WTC11 (cell line): ENCODE results near the gene MDGA2. TPM values are rescaled to one million over a fixed set of nuclear protein-coding genes. Genes with fewer than 3 reads are reported as not detected.

Experiments used
- ATAC-seq: fragments of 200-7000 bp; cut with Tn5 transposase; 2 replicates; pipeline ENCODE4 v1.10.0; 2021; ENCODE audit warnings: mild to moderate bottlenecking, moderate library complexity
- CTCF ChIA-PET: fragments of 300-600 bp; sonication (Branson Sonifier 250); formaldehyde crosslinking; loops from one replicate; lab custom pipeline; 2021; ENCODE audit warnings: antibody characterized with exemption; lab: Charles Lee
- POLR2A ChIA-PET: fragments of 350-600 bp; sonication (Branson Sonifier 250); formaldehyde crosslinking; loops from one replicate; lab custom pipeline; 2021; ENCODE audit warnings: antibody characterized with exemption; lab: Charles Lee
- DNase-seq: peaks from one replicate; pipeline ENCODE4 v3.0.0; 2021; ENCODE audit warnings: low spot score
- H3K27ac Mint-ChIP-seq: 2 replicates; pipeline ENCODE4 v1.8.0; 2021; ENCODE audit warnings: mixed read lengths
- H3K27me3 Mint-ChIP-seq: 2 replicates; pipeline ENCODE4 v1.8.0; 2021; ENCODE audit warnings: low read depth, mild to moderate bottlenecking, moderate library complexity, mixed read lengths
- H3K36me3 Mint-ChIP-seq: 2 replicates; pipeline ENCODE4 v1.8.0; 2021; ENCODE audit warnings: mixed read lengths
- H3K4me1 Mint-ChIP-seq: 2 replicates; pipeline ENCODE4 v1.8.0; 2022; ENCODE audit warnings: mixed read lengths
- H3K4me3 Mint-ChIP-seq: 2 replicates; pipeline ENCODE4 v1.8.0; 2021; ENCODE audit warnings: mild to moderate bottlenecking, moderate library complexity, mixed read lengths
- H3K9me3 Mint-ChIP-seq: 2 replicates; pipeline ENCODE4 v1.8.0; 2021; ENCODE audit warnings: mixed read lengths
- CREM ChIP-seq: sonication (generic); formaldehyde crosslinking; IDR thresholded peaks from 2 replicates; pipeline ENCODE4 v1.8.1; 2022; ENCODE audit warnings: mild to moderate bottlenecking, missing genetic modification reagents, moderate library complexity
- ELF4 ChIP-seq: sonication (generic); formaldehyde crosslinking; IDR thresholded peaks from 2 replicates; pipeline ENCODE4 v1.8.1; 2022; ENCODE audit warnings: low read depth, mild to moderate bottlenecking, moderate library complexity, missing genetic modification reagents
- ERG ChIP-seq: fragments of 250-450 bp; sonication (Bioruptor Pico); IDR thresholded peaks from 2 replicates; pipeline ENCODE4 v1.8.0; 2021; ENCODE audit warnings: mild to moderate bottlenecking
- ESRRA ChIP-seq: sonication (generic); formaldehyde crosslinking; IDR thresholded peaks from 2 replicates; pipeline ENCODE4 v1.8.1; 2022; ENCODE audit warnings: mild to moderate bottlenecking, missing genetic modification reagents, borderline replicate concordance
- FOXJ3 ChIP-seq: sonication (generic); formaldehyde crosslinking; IDR thresholded peaks from 2 replicates; pipeline ENCODE4 v1.9.0; 2021; ENCODE audit warnings: missing genetic modification reagents, mild to moderate bottlenecking, borderline replicate concordance
- FOXP1 ChIP-seq: sonication (generic); formaldehyde crosslinking; IDR thresholded peaks from 2 replicates; pipeline ENCODE4 v1.8.0; 2022; ENCODE audit warnings: missing genetic modification reagents, mild to moderate bottlenecking, moderate library complexity, borderline replicate concordance
- HMGA2 ChIP-seq: fragments of 250-450 bp; sonication (Bioruptor Pico); IDR thresholded peaks from 2 replicates; pipeline ENCODE4 v1.4.0; 2021; ENCODE audit warnings: mild to moderate bottlenecking, moderate library complexity
- MXD4 ChIP-seq: fragments of 250-450 bp; sonication (Bioruptor Pico); IDR thresholded peaks from 2 replicates; pipeline ENCODE4 v1.8.0; 2021; ENCODE audit warnings: mild to moderate bottlenecking, moderate library complexity, borderline replicate concordance
- NFATC4 ChIP-seq: fragments of 250-450 bp; sonication (Bioruptor Pico); IDR thresholded peaks from 2 replicates; pipeline ENCODE4 v1.9.0; 2021; ENCODE audit warnings: mild to moderate bottlenecking
- SMAD4 ChIP-seq: sonication (generic); formaldehyde crosslinking; IDR thresholded peaks from 2 replicates; pipeline ENCODE4 v1.8.0; 2022; ENCODE audit warnings: mild to moderate bottlenecking, missing genetic modification reagents
- TEAD4 ChIP-seq: sonication (generic); formaldehyde crosslinking; IDR thresholded peaks from 2 replicates; pipeline ENCODE4 v1.8.0; 2022; ENCODE audit warnings: mild to moderate bottlenecking, missing genetic modification reagents
- USF2 ChIP-seq: sonication (generic); formaldehyde crosslinking; IDR thresholded peaks from 2 replicates; pipeline ENCODE4 v1.8.1; 2023; ENCODE audit warnings: mild to moderate bottlenecking, missing genetic modification reagents, moderate library complexity
- ZNF263 ChIP-seq: sonication (generic); formaldehyde crosslinking; IDR thresholded peaks from 2 replicates; pipeline ENCODE4 v1.8.1; 2022; ENCODE audit warnings: low read depth, mild to moderate bottlenecking, moderate library complexity, missing genetic modification reagents
- ZNF416 ChIP-seq: fragments of 250-450 bp; sonication (Bioruptor Pico); IDR thresholded peaks from 2 replicates; pipeline ENCODE4 v1.9.0; 2021; ENCODE audit warnings: mild to moderate bottlenecking, inconsistent platforms
- ZNF532 ChIP-seq: fragments of 250-450 bp; sonication (Bioruptor Pico); IDR thresholded peaks from 2 replicates; pipeline ENCODE4 v1.9.0; 2021; ENCODE audit warnings: mild to moderate bottlenecking, borderline replicate concordance
- total RNA-seq: library from RNA; stranded (reverse); gene quantifications from 3 replicates; pipeline ENCODE4 v1.2.3, GENCODE V29; 2021
- TF ChIP-seq, protein P1 (sequence below): sonication (generic); formaldehyde crosslinking; IDR thresholded peaks from 2 replicates; pipeline ENCODE4 v1.8.0; 2023; ENCODE audit warnings: mild to moderate bottlenecking, missing genetic modification reagents
- TF ChIP-seq, protein P2 (sequence below): sonication (generic); formaldehyde crosslinking; IDR thresholded peaks from 2 replicates; pipeline ENCODE4 v1.8.0; 2023; ENCODE audit warnings: missing genetic modification reagents
- TF ChIP-seq, protein P3 (sequence below): sonication (generic); formaldehyde crosslinking; IDR thresholded peaks from 2 replicates; pipeline ENCODE4 v1.8.0; 2022; ENCODE audit warnings: mild to moderate bottlenecking, missing genetic modification reagents
- TF ChIP-seq, protein P4 (sequence below): fragments of 250-450 bp; sonication (Bioruptor Pico); conservative IDR thresholded peaks from 2 replicates; pipeline ENCODE4 v1.9.0; 2021; ENCODE audit warnings: mild to moderate bottlenecking
- TF ChIP-seq, protein P5 (sequence below): sonication (generic); formaldehyde crosslinking; IDR thresholded peaks from 2 replicates; pipeline ENCODE4 v1.8.0; 2022; ENCODE audit warnings: mild to moderate bottlenecking, missing genetic modification reagents

MDGA2 gene
- total RNA-seq, 1 experiment from 2014 or later: 4.9 TPM

DNA sequence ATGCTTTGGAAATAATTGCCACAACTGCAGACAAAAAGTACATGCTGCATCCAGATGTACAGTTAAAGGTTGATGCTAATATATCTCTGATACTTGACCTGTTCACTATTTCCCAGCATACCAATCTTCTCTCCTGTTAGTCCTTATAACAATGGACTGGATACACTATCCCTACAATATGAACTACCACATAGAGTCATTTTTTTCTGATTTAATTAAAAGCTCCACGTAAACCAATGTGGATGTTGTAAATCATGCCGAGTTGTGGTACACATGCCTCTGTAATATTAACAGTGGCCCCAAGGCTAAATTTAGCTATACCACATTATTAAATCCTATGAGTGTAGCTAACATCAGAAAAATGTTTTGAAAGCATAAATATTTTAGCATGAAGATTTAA is 554.8 kb downstream of the MDGA2 start:
- DNase-seq (no peak), ATAC-seq (no peak)
- Mint-ChIP-seq H3K36me3 (peaks cover 16% of the 10 kb centered on the region), H3K27ac (no peak overlapping the region), H3K9me3 (peaks cover 29% of the 10 kb centered on the region), H3K27me3 (no peaks in the 10 kb centered on the region; the same call in 1 of the 2 replicates), H3K4me3 (no peak overlapping the region), H3K4me1 (no peaks in the 10 kb centered on the region)
- ChIA-PET POLR2A (no interaction called here), CTCF (no interaction called here)
- TF ChIP-seq FOXP1 (CRISPR knock-in tag) (no peak), CREM (CRISPR knock-in tag) (no peak), ZNF263 (CRISPR knock-in tag) (no peak), ESRRA (CRISPR knock-in tag) (no peak), ERG (no peak), NFATC4 (CRISPR knock-in tag) (no peak), HMGA2 (no peak), ELF4 (CRISPR knock-in tag) (no peak)
- TF ChIP-seq, protein P1, sequence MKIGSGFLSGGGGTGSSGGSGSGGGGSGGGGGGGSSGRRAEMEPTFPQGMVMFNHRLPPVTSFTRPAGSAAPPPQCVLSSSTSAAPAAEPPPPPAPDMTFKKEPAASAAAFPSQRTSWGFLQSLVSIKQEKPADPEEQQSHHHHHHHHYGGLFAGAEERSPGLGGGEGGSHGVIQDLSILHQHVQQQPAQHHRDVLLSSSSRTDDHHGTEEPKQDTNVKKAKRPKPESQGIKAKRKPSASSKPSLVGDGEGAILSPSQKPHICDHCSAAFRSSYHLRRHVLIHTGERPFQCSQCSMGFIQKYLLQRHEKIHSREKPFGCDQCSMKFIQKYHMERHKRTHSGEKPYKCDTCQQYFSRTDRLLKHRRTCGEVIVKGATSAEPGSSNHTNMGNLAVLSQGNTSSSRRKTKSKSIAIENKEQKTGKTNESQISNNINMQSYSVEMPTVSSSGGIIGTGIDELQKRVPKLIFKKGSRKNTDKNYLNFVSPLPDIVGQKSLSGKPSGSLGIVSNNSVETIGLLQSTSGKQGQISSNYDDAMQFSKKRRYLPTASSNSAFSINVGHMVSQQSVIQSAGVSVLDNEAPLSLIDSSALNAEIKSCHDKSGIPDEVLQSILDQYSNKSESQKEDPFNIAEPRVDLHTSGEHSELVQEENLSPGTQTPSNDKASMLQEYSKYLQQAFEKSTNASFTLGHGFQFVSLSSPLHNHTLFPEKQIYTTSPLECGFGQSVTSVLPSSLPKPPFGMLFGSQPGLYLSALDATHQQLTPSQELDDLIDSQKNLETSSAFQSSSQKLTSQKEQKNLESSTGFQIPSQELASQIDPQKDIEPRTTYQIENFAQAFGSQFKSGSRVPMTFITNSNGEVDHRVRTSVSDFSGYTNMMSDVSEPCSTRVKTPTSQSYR (CRISPR knock-in tag): no peak
- TF ChIP-seq, protein P2, sequence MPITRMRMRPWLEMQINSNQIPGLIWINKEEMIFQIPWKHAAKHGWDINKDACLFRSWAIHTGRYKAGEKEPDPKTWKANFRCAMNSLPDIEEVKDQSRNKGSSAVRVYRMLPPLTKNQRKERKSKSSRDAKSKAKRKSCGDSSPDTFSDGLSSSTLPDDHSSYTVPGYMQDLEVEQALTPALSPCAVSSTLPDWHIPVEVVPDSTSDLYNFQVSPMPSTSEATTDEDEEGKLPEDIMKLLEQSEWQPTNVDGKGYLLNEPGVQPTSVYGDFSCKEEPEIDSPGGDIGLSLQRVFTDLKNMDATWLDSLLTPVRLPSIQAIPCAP (CRISPR knock-in tag): no peak

GRCh38 chr14:47103771-47104170 is 571.6 kb downstream of the MDGA2 start:
- Mint-ChIP-seq H3K9me3 (peaks cover 27% of the 10 kb centered on the region), H3K27ac (peak overlapping the region; percentile 90), H3K4me1 (peaks cover 44% of the 10 kb centered on the region), H3K36me3 (peaks cover 34% of the 10 kb centered on the region), H3K4me3 (peak overlapping the region; percentile 75), H3K27me3 (peaks cover 2% of the 10 kb centered on the region; the same call in 1 of the 2 replicates)
- DNase-seq (no peak), ATAC-seq (peak; percentile 78)
- ChIA-PET POLR2A (no interaction called here), CTCF (no interaction called here)
- TF ChIP-seq MXD4 (CRISPR knock-in tag): no peak
- no peak for TF ChIP-seq TEAD4 (CRISPR knock-in tag)
- no peak for TF ChIP-seq FOXJ3
- TF ChIP-seq, protein P3, sequence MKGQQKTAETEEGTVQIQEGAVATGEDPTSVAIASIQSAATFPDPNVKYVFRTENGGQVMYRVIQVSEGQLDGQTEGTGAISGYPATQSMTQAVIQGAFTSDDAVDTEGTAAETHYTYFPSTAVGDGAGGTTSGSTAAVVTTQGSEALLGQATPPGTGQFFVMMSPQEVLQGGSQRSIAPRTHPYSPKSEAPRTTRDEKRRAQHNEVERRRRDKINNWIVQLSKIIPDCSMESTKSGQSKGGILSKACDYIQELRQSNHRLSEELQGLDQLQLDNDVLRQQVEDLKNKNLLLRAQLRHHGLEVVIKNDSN (CRISPR knock-in tag): no peak
- no peak for TF ChIP-seq NFATC4 (CRISPR knock-in tag)
- TF ChIP-seq ZNF263 (CRISPR knock-in tag): no peak
- no peak for TF ChIP-seq ZNF532 (CRISPR knock-in tag)
- TF ChIP-seq, protein P4, sequence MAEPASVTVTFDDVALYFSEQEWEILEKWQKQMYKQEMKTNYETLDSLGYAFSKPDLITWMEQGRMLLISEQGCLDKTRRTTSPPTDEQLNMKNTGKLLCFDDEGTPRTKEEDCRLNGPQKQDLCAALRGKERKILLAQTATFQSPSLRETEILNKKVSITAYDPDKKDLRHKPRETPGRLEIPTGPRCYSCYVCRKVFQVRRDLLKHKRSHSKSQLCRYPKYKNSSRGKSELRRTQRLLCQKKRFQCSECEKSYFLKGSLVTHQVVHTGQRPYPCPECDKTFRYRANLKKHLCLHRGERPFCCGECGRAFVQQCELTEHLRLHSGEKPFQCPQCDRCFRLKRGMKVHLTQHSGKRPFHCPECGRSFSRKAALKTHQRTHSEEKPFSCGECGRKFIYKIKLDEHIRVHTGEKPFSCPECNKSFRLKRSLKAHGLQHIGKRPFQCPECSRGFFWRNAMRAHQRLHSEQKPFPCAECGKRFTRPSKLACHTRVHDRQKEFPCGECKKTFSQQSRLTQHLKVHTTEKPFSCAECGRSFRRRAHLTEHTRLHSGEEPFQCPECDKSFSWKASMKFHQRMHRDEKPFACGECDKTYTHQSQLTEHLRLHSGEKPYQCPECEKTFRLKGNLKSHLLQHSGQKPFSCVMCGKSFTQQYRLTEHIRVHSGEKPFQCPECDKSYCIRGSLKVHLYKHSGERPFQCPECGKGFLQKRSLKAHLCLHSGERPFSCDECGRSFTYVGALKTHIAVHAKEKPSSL (CRISPR knock-in tag): no peak
- no peak for TF ChIP-seq SMAD4 (CRISPR knock-in tag)
- TF ChIP-seq USF2: no peak
- TF ChIP-seq, protein P5, sequence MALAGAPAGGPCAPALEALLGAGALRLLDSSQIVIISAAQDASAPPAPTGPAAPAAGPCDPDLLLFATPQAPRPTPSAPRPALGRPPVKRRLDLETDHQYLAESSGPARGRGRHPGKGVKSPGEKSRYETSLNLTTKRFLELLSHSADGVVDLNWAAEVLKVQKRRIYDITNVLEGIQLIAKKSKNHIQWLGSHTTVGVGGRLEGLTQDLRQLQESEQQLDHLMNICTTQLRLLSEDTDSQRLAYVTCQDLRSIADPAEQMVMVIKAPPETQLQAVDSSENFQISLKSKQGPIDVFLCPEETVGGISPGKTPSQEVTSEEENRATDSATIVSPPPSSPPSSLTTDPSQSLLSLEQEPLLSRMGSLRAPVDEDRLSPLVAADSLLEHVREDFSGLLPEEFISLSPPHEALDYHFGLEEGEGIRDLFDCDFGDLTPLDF (CRISPR knock-in tag): no peak
- no peak for TF ChIP-seq ZNF416 (CRISPR knock-in tag)
